HCEC 1CT (cell line): ENCODE measurements around the gene TMEM107.
"Not testable (repeated sequence)": the region's sequence is repeated elsewhere in the genome, so short reads cannot be mapped to it uniquely, and the experiment has no call there.

Experiments used
- DNase-seq: peaks from one replicate; pipeline ENCODE4 v3.0.0-alpha.2; 2017

Gene TMEM107

GRCh38 chr17:8189041-8189710, 13.0 kb upstream of the TMEM107 start:
- DNase-seq = no peak

- DNase-seq = no peak
These were observed 12.2 kb upstream of the TMEM107 start for GRCh38 chr17:8188263-8188839.

- peak; percentile 100 for DNase-seq
These were observed 11.5 kb upstream of the TMEM107 start for GRCh38 chr17:8187517-8188262.

- peak; percentile 89 for DNase-seq
These were observed 10.8 kb upstream of the TMEM107 start for GRCh38 chr17:8186787-8187516.

GRCh38 chr17:8186446-8186786, 10.2 kb upstream of the TMEM107 start:
- DNase-seq = no peak

GRCh38 chr17:8185582-8186445, 9.6 kb upstream of the TMEM107 start:
- peak; percentile 36 for DNase-seq

GRCh38 chr17:8176998-8177731, 985 bp upstream of the TMEM107 start:
- no peak for DNase-seq

GRCh38 chr17:8175795-8176196, 384 bp downstream of the TMEM107 start:
- DNase-seq = no peak

GRCh38 chr17:8173871-8174322, 2.3 kb downstream of the TMEM107 start:
- DNase-seq = peak; percentile 32

- DNase-seq = peak; percentile 97
These were observed 2.9 kb downstream of the TMEM107 start for GRCh38 chr17:8173056-8173870.

- DNase-seq = not testable (repeated sequence)
These were observed 6.0 kb downstream of the TMEM107 start for GRCh38 chr17:8170186-8170585.

- no peak for DNase-seq
These were observed 8.7 kb downstream of the TMEM107 start for GRCh38 chr17:8167526-8167925.

GRCh38 chr17:8166731-8167130, 9.4 kb downstream of the TMEM107 start:
- DNase-seq = no peak

- no peak for DNase-seq
These were observed 11.4 kb downstream of the TMEM107 start for GRCh38 chr17:8164815-8165131.

GRCh38 chr17:8163978-8164814, 12.0 kb downstream of the TMEM107 start:
- DNase-seq = peak; percentile 51

GRCh38 chr17:8162997-8163977, 12.9 kb downstream of the TMEM107 start:
- no peak for DNase-seq

GRCh38 chr17:8162233-8162996, 13.8 kb downstream of the TMEM107 start, which contains the start of gene VAMP2:
Gene VAMP2, minus strand, starts transcription at chr17:8162948. Its CDS starts 69 bp downstream, at chr17:8162879.
- peak; percentile 62 for DNase-seq
